ENCODE results near the gene CASP8AP2. TPM values are rescaled to one million over a fixed set of nuclear protein-coding genes. Genes with fewer than 3 reads are reported as not detected.

CASP8AP2 gene
- total and polyA plus RNA-seq, 2 donors (not counting 1 experiment from before 2014, with no cell fraction given): 10.8 to 13.4 TPM

DNA sequence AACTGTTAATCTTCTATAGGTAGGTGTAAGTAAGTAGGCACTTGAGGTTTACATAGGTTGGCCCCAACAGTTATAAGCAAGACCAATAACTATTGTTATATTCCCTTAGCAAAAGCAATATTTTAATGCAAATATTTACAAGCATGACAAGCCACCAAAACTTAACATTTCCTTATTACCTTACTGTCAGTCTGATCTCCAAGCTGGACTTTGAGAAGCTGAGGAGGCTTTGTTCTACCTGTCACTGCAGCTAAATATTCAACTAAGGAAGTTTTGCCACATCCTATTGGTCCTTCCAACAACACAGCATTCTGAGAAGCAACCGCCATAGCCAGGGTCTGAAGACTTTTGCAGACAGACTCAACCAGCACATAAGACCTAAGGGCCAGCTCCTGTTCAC, 39.7 kb upstream of the CASP8AP2 start:
- Histone ChIP-seq H3K9ac (ENCODE audit: insufficient read depth, low read length) (no peak overlapping the region), H2AFZ (ENCODE audit: low read length) (no peak overlapping the region), H4K20me1 (ENCODE audit: control insufficient read depth, extremely low read depth, insufficient read depth, low read length) (no peaks in the 10 kb centered on the region), H3K79me2 (ENCODE audit: control insufficient read depth, insufficient read depth, low read length) (no peaks in the 10 kb centered on the region), H3K4me2 (ENCODE audit: extremely low read depth, insufficient read depth, low read length) (no peak overlapping the region), H3K27ac (ENCODE audit: insufficient read depth, low read length) (no peak overlapping the region), H3K9me3 (ENCODE audit: control insufficient read depth, insufficient read depth, low read depth, low read length) (no peaks in the 10 kb centered on the region), H3K36me3 (ENCODE audit: control insufficient read depth, insufficient read depth, low read length) (no peaks in the 10 kb centered on the region), H3K4me1 (ENCODE audit: control insufficient read depth, extremely low read depth, insufficient read depth, low read length) (no peaks in the 10 kb centered on the region), H3K4me3 (replicated peaks in 1 of 4; ENCODE audit: control extremely low read depth in 1 of 4, insufficient read depth in 1 of 4, low read depth in 3 of 4, low read length in 4 of 4) (no peak overlapping the region), H3K27me3 (ENCODE audit: control insufficient read depth, insufficient read depth, low read length) (no peaks in the 10 kb centered on the region)
- DNase-seq (ENCODE audit: low read depth in 2 of 2): no peak
- no peak for TF ChIP-seq EZH2 (IDR thresholded peaks at IDR 0.05; ENCODE audit: low read length, missing control alignments)
- TF ChIP-seq, protein P1, sequence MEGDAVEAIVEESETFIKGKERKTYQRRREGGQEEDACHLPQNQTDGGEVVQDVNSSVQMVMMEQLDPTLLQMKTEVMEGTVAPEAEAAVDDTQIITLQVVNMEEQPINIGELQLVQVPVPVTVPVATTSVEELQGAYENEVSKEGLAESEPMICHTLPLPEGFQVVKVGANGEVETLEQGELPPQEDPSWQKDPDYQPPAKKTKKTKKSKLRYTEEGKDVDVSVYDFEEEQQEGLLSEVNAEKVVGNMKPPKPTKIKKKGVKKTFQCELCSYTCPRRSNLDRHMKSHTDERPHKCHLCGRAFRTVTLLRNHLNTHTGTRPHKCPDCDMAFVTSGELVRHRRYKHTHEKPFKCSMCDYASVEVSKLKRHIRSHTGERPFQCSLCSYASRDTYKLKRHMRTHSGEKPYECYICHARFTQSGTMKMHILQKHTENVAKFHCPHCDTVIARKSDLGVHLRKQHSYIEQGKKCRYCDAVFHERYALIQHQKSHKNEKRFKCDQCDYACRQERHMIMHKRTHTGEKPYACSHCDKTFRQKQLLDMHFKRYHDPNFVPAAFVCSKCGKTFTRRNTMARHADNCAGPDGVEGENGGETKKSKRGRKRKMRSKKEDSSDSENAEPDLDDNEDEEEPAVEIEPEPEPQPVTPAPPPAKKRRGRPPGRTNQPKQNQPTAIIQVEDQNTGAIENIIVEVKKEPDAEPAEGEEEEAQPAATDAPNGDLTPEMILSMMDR (conservative IDR thresholded peaks at IDR 0.05 in 1 of 2, IDR thresholded peaks at IDR 0.05 in 1 of 2; ENCODE audit: low read depth in 1 of 2, low read length in 2 of 2): no peak

DNA sequence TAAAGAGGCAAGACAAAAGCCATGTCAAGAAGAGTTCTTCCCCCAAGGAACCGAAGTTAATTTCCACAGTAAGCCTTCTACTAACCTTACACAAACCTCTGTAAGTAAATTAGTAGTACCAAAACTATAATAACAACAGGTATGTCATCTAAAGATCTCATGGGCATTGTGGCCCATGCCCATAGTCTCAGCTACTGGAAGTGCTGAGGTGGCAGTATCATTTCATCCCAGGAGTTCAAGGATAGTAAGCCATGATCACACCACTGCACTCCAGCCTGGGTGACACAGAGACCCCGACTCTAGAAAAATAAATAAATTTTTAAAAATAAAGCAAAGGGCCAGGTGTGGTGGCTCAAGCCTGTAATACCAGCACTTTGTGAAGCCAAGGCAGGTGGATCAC, 39.3 kb upstream of the CASP8AP2 start:
- no peaks in the 10 kb centered on the region for H3K79me2 ChIP-seq (ENCODE audit: control insufficient read depth, insufficient read depth, low read length)
- H4K20me1 ChIP-seq (ENCODE audit: control insufficient read depth, extremely low read depth, insufficient read depth, low read length): no peaks in the 10 kb centered on the region
- no peak for DNase-seq (ENCODE audit: low read depth in 2 of 2)
- H3K27me3 ChIP-seq (ENCODE audit: control insufficient read depth, insufficient read depth, low read length): no peaks in the 10 kb centered on the region
- no peak overlapping the region for H2AFZ ChIP-seq (ENCODE audit: low read length)
- H3K4me2 ChIP-seq (ENCODE audit: extremely low read depth, insufficient read depth, low read length): no peak overlapping the region
- no peaks in the 10 kb centered on the region for H3K9me3 ChIP-seq (ENCODE audit: control insufficient read depth, insufficient read depth, low read depth, low read length)
- TF ChIP-seq, protein P1 (conservative IDR thresholded peaks at IDR 0.05 in 1 of 2, IDR thresholded peaks at IDR 0.05 in 1 of 2; ENCODE audit: low read depth in 1 of 2, low read length in 2 of 2): no peak
- TF ChIP-seq EZH2 (IDR thresholded peaks at IDR 0.05; ENCODE audit: low read length, missing control alignments): no peak
- H3K9ac ChIP-seq (ENCODE audit: insufficient read depth, low read length): no peak overlapping the region
- H3K36me3 ChIP-seq (ENCODE audit: control insufficient read depth, insufficient read depth, low read length): no peaks in the 10 kb centered on the region
- no peaks in the 10 kb centered on the region for H3K4me1 ChIP-seq (ENCODE audit: control insufficient read depth, extremely low read depth, insufficient read depth, low read length)
- no peak overlapping the region for H3K27ac ChIP-seq (ENCODE audit: insufficient read depth, low read length)
- H3K4me3 ChIP-seq (replicated peaks in 1 of 4; ENCODE audit: control extremely low read depth in 1 of 4, insufficient read depth in 1 of 4, low read depth in 3 of 4, low read length in 4 of 4): no peak overlapping the region

DNA sequence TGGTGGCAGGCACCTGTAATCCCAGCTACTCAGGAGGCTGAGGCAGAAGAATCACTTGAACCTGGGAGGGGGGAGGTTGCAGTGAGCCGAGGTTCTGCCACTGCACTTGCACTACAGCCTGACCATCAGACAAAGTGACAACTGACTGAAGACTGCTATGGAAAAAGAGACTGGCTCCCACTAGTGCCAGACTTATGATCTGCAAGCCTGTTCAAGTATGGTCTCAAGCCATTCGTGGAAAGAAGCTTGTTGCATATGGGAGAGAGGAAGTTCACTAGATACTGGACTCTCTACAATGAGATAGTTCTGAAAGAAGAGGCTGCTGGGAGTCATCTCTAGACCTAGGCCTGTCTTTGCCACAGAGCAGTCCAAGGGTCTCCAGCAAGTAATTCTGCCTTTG, 36.8 kb upstream of the CASP8AP2 start:
- Histone ChIP-seq H3K9me3 (ENCODE audit: control insufficient read depth, insufficient read depth, low read depth, low read length) (no peaks in the 10 kb centered on the region), H3K27ac (ENCODE audit: insufficient read depth, low read length) (no peak overlapping the region), H3K4me2 (ENCODE audit: extremely low read depth, insufficient read depth, low read length) (no peak overlapping the region), H3K4me1 (ENCODE audit: control insufficient read depth, extremely low read depth, insufficient read depth, low read length) (no peaks in the 10 kb centered on the region), H4K20me1 (ENCODE audit: control insufficient read depth, extremely low read depth, insufficient read depth, low read length) (no peaks in the 10 kb centered on the region), H3K36me3 (ENCODE audit: control insufficient read depth, insufficient read depth, low read length) (no peaks in the 10 kb centered on the region), H3K79me2 (ENCODE audit: control insufficient read depth, insufficient read depth, low read length) (no peaks in the 10 kb centered on the region), H2AFZ (ENCODE audit: low read length) (no peak overlapping the region), H3K9ac (ENCODE audit: insufficient read depth, low read length) (no peak overlapping the region), H3K4me3 (replicated peaks in 1 of 4; ENCODE audit: control extremely low read depth in 1 of 4, insufficient read depth in 1 of 4, low read depth in 3 of 4, low read length in 4 of 4) (no peak overlapping the region), H3K27me3 (ENCODE audit: control insufficient read depth, insufficient read depth, low read length) (no peaks in the 10 kb centered on the region)
- TF ChIP-seq EZH2 (IDR thresholded peaks at IDR 0.05; ENCODE audit: low read length, missing control alignments): no peak
- TF ChIP-seq, protein P1 (conservative IDR thresholded peaks at IDR 0.05 in 1 of 2, IDR thresholded peaks at IDR 0.05 in 1 of 2; ENCODE audit: low read depth in 1 of 2, low read length in 2 of 2): peak in 1 of 2 donors; percentile 52
- DNase-seq (ENCODE audit: low read depth in 2 of 2): peak; percentile 9 to 18
